GM12878 (cell line): ENCODE results near the gene PLEKHM3.

Experiments used
- BCL3 ChIP-seq: IDR thresholded peaks from 2 replicates; pipeline ENCODE4 v1.6.1; 2011; ENCODE audit warnings: borderline replicate concordance, low read depth, mild to moderate bottlenecking, moderate library complexity, low read length; ENCODE audit not compliant: insufficient read depth, poor library complexity, severe bottlenecking
- BCLAF1 ChIP-seq: fragments of 450-650 bp; IDR thresholded peaks from 2 replicates; pipeline ENCODE4 v1.6.1; 2017; ENCODE audit warnings: antibody characterized with exemption, mild to moderate bottlenecking, moderate library complexity
- BRCA1 ChIP-seq: IDR thresholded peaks from 2 replicates; pipeline ENCODE4 v1.6.1; 2011; ENCODE audit warnings: low read depth, low read length, improper control_type of control experiment
- CTCF ChIP-seq, 3 experiments: IDR thresholded peaks in 2 of 3; conservative IDR thresholded peaks in 1 of 3; 2 replicates each; pipeline ENCODE4 v1.5.1; 2011; ENCODE audit warnings: low read depth in 3 of 3, low read length in 3 of 3, mild to moderate bottlenecking in 3 of 3, control low read depth in 2 of 3, moderate library complexity in 2 of 3, inconsistent platforms in 1 of 3, mixed read lengths in 1 of 3; ENCODE audit not compliant: control insufficient read depth in 2 of 3, insufficient read depth in 1 of 3; ENCODE audit errors: extremely low read depth in 1 of 3
- E4F1 ChIP-seq: fragments of 450-650 bp; IDR thresholded peaks from 2 replicates; pipeline ENCODE4 v1.6.1; 2018; ENCODE audit warnings: borderline replicate concordance, mild to moderate bottlenecking; ENCODE audit not compliant: partially characterized antibody
- EP300 ChIP-seq, 2 experiments: fragments of 150-350 bp in 1 of 2; IDR thresholded peaks; 2 replicates each; pipeline ENCODE4 v1.6.1; 2011 to 2012; ENCODE audit warnings: low read depth in 2 of 2, low read length in 2 of 2, borderline replicate concordance in 1 of 2, improper control_type of control experiment in 1 of 2, inconsistent platforms in 1 of 2; ENCODE audit not compliant: control insufficient read depth in 1 of 2
- FOS ChIP-seq: IDR thresholded peaks from 3 replicates; pipeline ENCODE4 v1.6.1; 2011; ENCODE audit warnings: borderline replicate concordance; ENCODE audit not compliant: insufficient read length; ENCODE audit errors: extremely low read depth
- FOXK2 ChIP-seq: fragments of 450-650 bp; IDR thresholded peaks from 2 replicates; pipeline ENCODE4 v1.6.1; 2017; ENCODE audit warnings: mild to moderate bottlenecking, moderate library complexity
- KAT2A ChIP-seq: conservative IDR thresholded peaks from 2 replicates; pipeline ENCODE4 v1.6.1; 2011; ENCODE audit warnings: low read depth, low read length; ENCODE audit not compliant: control insufficient read depth
- MLLT1 ChIP-seq: fragments of 450-650 bp; IDR thresholded peaks from 2 replicates; pipeline ENCODE4 v1.6.1; 2016; ENCODE audit warnings: mild to moderate bottlenecking
- POLR2A ChIP-seq: IDR thresholded peaks from 2 replicates; pipeline ENCODE4 v1.6.1; 2011; ENCODE audit warnings: low read depth, mild to moderate bottlenecking, low read length
- RAD51 ChIP-seq: fragments of 450-650 bp; IDR thresholded peaks from 2 replicates; pipeline ENCODE4 v1.6.1; 2016; ENCODE audit warnings: moderate library complexity, mild to moderate bottlenecking, inconsistent platforms
- REST ChIP-seq: IDR thresholded peaks from 2 replicates; pipeline ENCODE4 v1.6.1; 2012; ENCODE audit warnings: mild to moderate bottlenecking, low read depth, low read length
- SREBF2 ChIP-seq: IDR thresholded peaks from 2 replicates; pipeline ENCODE4 v1.6.1; 2012; ENCODE audit warnings: mild to moderate bottlenecking, low read length

GRCh38 chr2:207928079-207928478, 97.2 kb downstream of the PLEKHM3 start:
- TF ChIP-seq CTCF (IDR thresholded peaks at IDR 0.05 in 2 of 3, conservative IDR thresholded peaks at IDR 0.05 in 1 of 3; ENCODE audit: control insufficient read depth in 2 of 3, extremely low read depth in 1 of 3, insufficient read depth in 1 of 3, low read depth in 3 of 3, low read length in 3 of 3) = no peak
- TF ChIP-seq SREBF2 = no peak
- TF ChIP-seq EP300 (IDR thresholded peaks at IDR 0.05; ENCODE audit: borderline replicate concordance in 1 of 2, control insufficient read depth in 1 of 2, low read depth in 2 of 2, low read length in 2 of 2) = no peak
- no peak for TF ChIP-seq BCLAF1
- no peak for TF ChIP-seq MLLT1
- TF ChIP-seq E4F1 = no peak
- TF ChIP-seq POLR2A = no peak
- TF ChIP-seq FOXK2 = no peak
- no peak for TF ChIP-seq REST
- TF ChIP-seq KAT2A = no peak
- no peak for TF ChIP-seq FOS
- no peak for TF ChIP-seq BCL3
- TF ChIP-seq RAD51 = no peak
- no peak for TF ChIP-seq BRCA1
